GM19023 (cell line): ENCODE results near the gene ILF2.
"Not testable (repeated sequence)": the region's sequence is repeated elsewhere in the genome, so short reads cannot be mapped to it uniquely, and the experiment has no call there.

ENCODE experiments used
- ATAC-seq: cut with Tn5 transposase; IDR thresholded peaks from one replicate; pipeline ENCODE4 v1.9.1; 2021; ENCODE audit warnings: mild to moderate bottlenecking, moderate library complexity; ENCODE audit not compliant: unreplicated experiment

ILF2 gene

GRCh38 chr1:153679337-153680119 lies 8.7 kb upstream of the ILF2 start:
- ATAC-seq: no peak

GRCh38 chr1:153678519-153679336 lies 7.9 kb upstream of the ILF2 start, which contains the start of gene NPR1:
Gene NPR1 (plus strand): TSS chr1:153678688. CDS start chr1:153679109, 421 bp downstream.
- ATAC-seq: no peak

- ATAC-seq: no peak
These were observed 7.1 kb upstream of the ILF2 start for GRCh38 chr1:153677718-153678518.

- ATAC-seq: no peak
These were observed 2.7 kb upstream of the ILF2 start for GRCh38 chr1:153673511-153673910.

GRCh38 chr1:153671628-153672353 lies 998 bp upstream of the ILF2 start:
- ATAC-seq: peak; percentile 15

- no peak for ATAC-seq
These were observed 435 bp downstream of the ILF2 start for GRCh38 chr1:153670257-153670858.

GRCh38 chr1:153669606-153670005 lies 1.2 kb downstream of the ILF2 start:
- ATAC-seq: no peak

GRCh38 chr1:153668672-153669071 lies 2.1 kb downstream of the ILF2 start:
- ATAC-seq: not testable (repeated sequence)

- no peak for ATAC-seq
These were observed 3.4 kb downstream of the ILF2 start for GRCh38 chr1:153667439-153667838.

- no peak for ATAC-seq
These were observed 7.6 kb downstream of the ILF2 start for GRCh38 chr1:153663211-153663610.

- ATAC-seq: no peak
These were observed 8.5 kb downstream of the ILF2 start for GRCh38 chr1:153662269-153662668.

- no peak for ATAC-seq
These were observed 9.6 kb downstream of the ILF2 start for GRCh38 chr1:153661111-153661708.

GRCh38 chr1:153659656-153660055 lies 11.1 kb downstream of the ILF2 start:
- ATAC-seq: no peak

- ATAC-seq: no peak
These were observed 11.6 kb downstream of the ILF2 start for GRCh38 chr1:153659175-153659534.

GRCh38 chr1:153658400-153659174 lies 12.2 kb downstream of the ILF2 start, which contains the start of gene SNAPIN:
Gene SNAPIN (plus strand): TSS chr1:153658703. CDS start chr1:153658744, 41 bp downstream.
- peak; percentile 90 for ATAC-seq

GRCh38 chr1:153655333-153655732 lies 15.5 kb downstream of the ILF2 start:
- no peak for ATAC-seq

- no peak for ATAC-seq
These were observed 17.8 kb downstream of the ILF2 start for GRCh38 chr1:153652805-153653500.

- ATAC-seq: no peak
These were observed 19.0 kb downstream of the ILF2 start for GRCh38 chr1:153651771-153652170.
